SH-SY5Y (cell line): ENCODE measurements around the gene AKAP7.

Source experiments
- GATA2 ChIP-seq: IDR thresholded peaks from 2 replicates; pipeline ENCODE4 v1.6.1; 2011; ENCODE audit warnings: mild to moderate bottlenecking, low read depth, low read length
- GATA3 ChIP-seq: IDR thresholded peaks from 2 replicates; pipeline ENCODE4 v1.6.1; 2011; ENCODE audit warnings: low read depth, mild to moderate bottlenecking, low read length, moderate library complexity

DNA sequence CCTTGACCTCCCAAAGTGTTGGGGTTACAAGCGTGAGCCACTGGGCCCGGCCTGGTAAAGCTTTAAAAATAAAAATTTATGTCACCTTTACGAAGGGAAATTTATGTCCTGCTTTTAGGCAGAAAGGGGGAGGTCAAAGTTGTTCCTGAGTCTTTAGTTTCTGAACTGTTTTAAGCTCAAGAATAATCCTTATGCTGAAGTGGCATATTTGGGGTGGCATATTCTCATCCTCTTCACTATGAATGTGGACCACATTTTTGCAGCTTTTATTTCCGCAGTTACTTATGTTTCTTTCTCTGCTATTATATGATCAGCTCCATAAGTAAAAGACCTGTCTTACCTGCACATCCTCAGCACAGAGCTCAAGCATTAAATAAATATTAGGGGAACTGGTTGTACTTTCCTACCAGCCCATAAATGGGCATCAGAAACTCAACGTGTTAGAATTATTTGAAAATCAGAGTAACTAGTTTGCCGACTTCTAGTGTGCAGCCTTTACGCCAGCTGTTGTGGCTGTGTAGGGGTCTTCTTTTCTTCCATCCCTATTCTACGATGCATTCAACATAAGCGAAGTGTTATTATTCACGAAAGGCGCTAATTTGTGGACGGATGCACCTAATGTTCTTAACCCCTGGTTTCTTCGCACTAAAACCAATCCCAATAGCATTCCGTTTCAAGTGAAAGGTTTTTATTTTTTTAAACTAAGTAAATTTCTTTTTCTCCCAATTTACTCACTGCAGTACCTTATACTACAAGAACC lies 867 bp upstream of the AKAP7 start:
- TF ChIP-seq GATA2 (no peak), GATA3 (no peak)
